HepG2 (cell line): ENCODE results near the gene PPIA. TPM values are rescaled to one million over a fixed set of nuclear protein-coding genes. Genes with fewer than 3 reads are reported as not detected.

Source experiments
- ATAC-seq: fragments of 200-7000 bp; cut with Tn5 transposase; 3 replicates; pipeline ENCODE4 v1.9.1; 2020; ENCODE audit warnings: mild to moderate bottlenecking, moderate library complexity
- BruUV-seq: library from RNA; stranded (reverse); fragments of 400-500 nt; replicated peaks from 2 replicates; lab custom pipeline; 2021; lab: Mats Ljungman, UMichigan
- CTCF ChIA-PET: fragments of 300-600 bp; formaldehyde crosslinking; extraction: SDS; loops from one replicate; lab custom pipeline; 2021; ENCODE audit warnings: low total read pairs, inconsistent platforms, low intra/inter-chr PET ratio; lab: Yijun Ruan, JAX
- POLR2A ChIA-PET: fragments of 350-600 bp; sonication (Branson Sonifier 250); formaldehyde crosslinking; loops from one replicate; lab custom pipeline; 2020; ENCODE audit warnings: antibody characterized with exemption, inconsistent platforms; lab: Yijun Ruan, JAX
- DNase-seq: peaks from one replicate; pipeline ENCODE4 v3.0.0-alpha.2; 2015; ENCODE audit warnings: low spot score
- FAIRE-seq: peaks from 3 replicates; lab custom pipeline; 2011; peaks lifted over from hg19 to GRCh38; lab: Jason Lieb, UNC
- H2AFZ ChIP-seq: one replicate; pipeline ENCODE4 v1.6.1; 2011; ENCODE audit warnings: low read length, inconsistent platforms
- H3K27ac ChIP-seq: fragments of 300-600 bp; 3 replicates; pipeline ENCODE4 v1.8.0; 2011; ENCODE audit warnings: mixed run types, mild to moderate bottlenecking, mixed read lengths, low read length, inconsistent platforms; ENCODE audit not compliant: insufficient read depth; ENCODE audit errors: extremely low read length
- H3K27me3 ChIP-seq, 2 experiments: fragments of 200-600 bp in 1 of 2; 2 replicates in 1 of 2; 3 replicates in 1 of 2; pipeline versions ENCODE4 v1.6.0 to v1.8.0; 2011; ENCODE audit warnings: low read length in 2 of 2, mild to moderate bottlenecking in 2 of 2, moderate library complexity in 2 of 2, inconsistent platforms in 1 of 2; ENCODE audit not compliant: insufficient read depth in 2 of 2, control insufficient read depth in 1 of 2
- H3K36me3 ChIP-seq, 2 experiments: fragments of 200-600 bp in 1 of 2; replicated peaks in 1 of 2; 2 replicates in 1 of 2; 3 replicates in 1 of 2; pipeline versions ENCODE4 v1.5.1 to v1.8.0; 2011; ENCODE audit warnings: low read length in 2 of 2, inconsistent platforms in 1 of 2; ENCODE audit not compliant: insufficient read depth in 2 of 2, control insufficient read depth in 1 of 2
- H3K4me1 ChIP-seq: 2 replicates; pipeline ENCODE4 v1.5.1; 2012; ENCODE audit warnings: low read length, inconsistent platforms; ENCODE audit not compliant: insufficient read depth
- H3K4me2 ChIP-seq: 2 replicates; pipeline ENCODE4 v1.6.0; 2011; ENCODE audit warnings: low read depth, low read length, inconsistent platforms
- H3K4me3 ChIP-seq, 3 experiments: fragments of 200-600 bp in 1 of 3; sonication (generic), shearing (Covaris generic) in 1 of 3; replicated peaks in 1 of 3; 2 replicates each; pipeline ENCODE4 v1.5.1; 2011 to 2016; ENCODE audit warnings: low read length in 3 of 3, inconsistent platforms in 2 of 3, low read depth in 2 of 3, mild to moderate bottlenecking in 2 of 3, control low read depth in 1 of 3, mixed read lengths in 1 of 3; ENCODE audit not compliant: insufficient read depth in 1 of 3
- H3K79me2 ChIP-seq: one replicate; pipeline ENCODE4 v1.6.1; 2011; ENCODE audit warnings: low read length, inconsistent platforms; ENCODE audit not compliant: insufficient read depth
- H3K9ac ChIP-seq: 2 replicates; pipeline ENCODE4 v1.6.0; 2011; ENCODE audit warnings: mild to moderate bottlenecking, low read depth, low read length, inconsistent platforms; ENCODE audit not compliant: insufficient read depth
- H3K9me3 ChIP-seq: 2 replicates; pipeline ENCODE4 v1.5.1; 2012; ENCODE audit warnings: mild to moderate bottlenecking, low read length
- H4K20me1 ChIP-seq: 2 replicates; pipeline ENCODE4 v1.6.0; 2011; ENCODE audit warnings: inconsistent platforms, mild to moderate bottlenecking, low read length, moderate library complexity; ENCODE audit not compliant: insufficient read depth
- ATF7 ChIP-seq, 2 experiments: fragments of 450-650 bp in 1 of 2; sonication (generic) in 1 of 2; formaldehyde crosslinking in 1 of 2; IDR thresholded peaks; 2 replicates each; pipeline versions ENCODE4 v1.4.0 to v1.6.1; 2016 to 2020; ENCODE audit warnings: antibody characterized with exemption in 1 of 2, mild to moderate bottlenecking in 1 of 2, missing genetic modification reagents in 1 of 2
- CBFB ChIP-seq: sonication (generic); formaldehyde crosslinking; IDR thresholded peaks from 2 replicates; pipeline ENCODE4 v1.4.0; 2020; ENCODE audit warnings: missing genetic modification reagents
- FOSL1 ChIP-seq: sonication (generic); formaldehyde crosslinking; IDR thresholded peaks from 2 replicates; pipeline ENCODE4 v1.9.0; 2021; ENCODE audit warnings: missing genetic modification reagents, borderline replicate concordance
- FOXJ3 ChIP-seq: sonication (generic); formaldehyde crosslinking; IDR thresholded peaks from 2 replicates; pipeline ENCODE4 v1.4.0; 2020; ENCODE audit warnings: missing genetic modification reagents, mild to moderate bottlenecking, borderline replicate concordance
- GATAD2A ChIP-seq: IDR thresholded peaks from 2 replicates; pipeline ENCODE4 v1.6.1; 2016
- HIVEP1 ChIP-seq: sonication (generic); formaldehyde crosslinking; IDR thresholded peaks from 2 replicates; pipeline ENCODE4 v1.4.0; 2020; ENCODE audit warnings: mild to moderate bottlenecking, missing genetic modification reagents
- HOXA9 ChIP-seq: sonication (generic); formaldehyde crosslinking; IDR thresholded peaks from 2 replicates; pipeline ENCODE4 v1.8.1; 2022; ENCODE audit warnings: missing genetic modification reagents, mild to moderate bottlenecking, moderate library complexity, borderline replicate concordance
- JUNB ChIP-seq: sonication (generic); formaldehyde crosslinking; IDR thresholded peaks from 2 replicates; pipeline ENCODE4 v1.8.0; 2022; ENCODE audit warnings: missing genetic modification reagents, mild to moderate bottlenecking, borderline replicate concordance
- KLF9 ChIP-seq: IDR thresholded peaks from 2 replicates; pipeline ENCODE4 v1.6.1; 2016; ENCODE audit warnings: low read depth
- NR1H2 ChIP-seq: sonication (generic); formaldehyde crosslinking; IDR thresholded peaks from 2 replicates; pipeline ENCODE4 v1.8.1; 2022; ENCODE audit warnings: low read depth, missing genetic modification reagents, borderline replicate concordance
- REL ChIP-seq: sonication (generic); formaldehyde crosslinking; conservative IDR thresholded peaks from 2 replicates; pipeline ENCODE4 v1.8.0; 2022; ENCODE audit warnings: mild to moderate bottlenecking, missing genetic modification reagents, moderate library complexity
- SNAI1 ChIP-seq: sonication (generic); formaldehyde crosslinking; IDR thresholded peaks from 2 replicates; pipeline ENCODE4 v1.5.0; 2020; ENCODE audit warnings: mild to moderate bottlenecking, missing genetic modification reagents, borderline replicate concordance
- SP140L ChIP-seq: sonication (generic); formaldehyde crosslinking; IDR thresholded peaks from 2 replicates; pipeline ENCODE4 v1.4.0; 2020; ENCODE audit warnings: missing genetic modification reagents, borderline replicate concordance
- SRSF9 ChIP-seq: fragments of 200-400 bp; formaldehyde crosslinking; IDR thresholded peaks from 2 replicates; pipeline ENCODE4 v1.6.1; 2018; ENCODE audit warnings: borderline replicate concordance, mild to moderate bottlenecking, low read depth, low read length; ENCODE audit not compliant: insufficient read depth, poor library complexity, severe bottlenecking
- STAT6 ChIP-seq: sonication (generic); formaldehyde crosslinking; IDR thresholded peaks from 2 replicates; pipeline ENCODE4 v1.4.0; 2020; ENCODE audit warnings: missing genetic modification reagents, mild to moderate bottlenecking, borderline replicate concordance
- THYN1 ChIP-seq: sonication (generic); formaldehyde crosslinking; IDR thresholded peaks from 2 replicates; pipeline ENCODE4 v1.8.1; 2023; ENCODE audit warnings: low read depth, mild to moderate bottlenecking, moderate library complexity, missing genetic modification reagents, borderline replicate concordance
- ZFP90 ChIP-seq: sonication (generic); formaldehyde crosslinking; IDR thresholded peaks from 2 replicates; pipeline ENCODE4 v1.8.0; 2022; ENCODE audit warnings: missing genetic modification reagents, mild to moderate bottlenecking, inconsistent platforms, borderline replicate concordance
- ZNF232 ChIP-seq: sonication (generic); formaldehyde crosslinking; IDR thresholded peaks from 2 replicates; pipeline ENCODE4 v1.4.0; 2020; ENCODE audit warnings: missing genetic modification reagents, borderline replicate concordance
- ZNF235 ChIP-seq: sonication (generic); formaldehyde crosslinking; IDR thresholded peaks from 2 replicates; pipeline ENCODE4 v1.8.1; 2023; ENCODE audit warnings: mild to moderate bottlenecking, missing genetic modification reagents, borderline replicate concordance
- ZNF3 ChIP-seq: IDR thresholded peaks from 2 replicates; pipeline ENCODE4 v1.7.0; 2017; ENCODE audit warnings: inconsistent platforms
- ZNF333 ChIP-seq: sonication (generic); formaldehyde crosslinking; IDR thresholded peaks from 2 replicates; pipeline ENCODE4 v1.4.0; 2020; ENCODE audit warnings: mild to moderate bottlenecking, missing genetic modification reagents, borderline replicate concordance
- ZNF484 ChIP-seq: sonication (generic); formaldehyde crosslinking; IDR thresholded peaks from 2 replicates; pipeline ENCODE4 v1.5.1; 2020; ENCODE audit warnings: mild to moderate bottlenecking, low read depth, missing genetic modification reagents, borderline replicate concordance
- WGBS: methylation state at CpG from one replicate; pipeline ENCODE4 v1.1.6; 2017; ENCODE audit warnings: low lambda C conversion rate; 5-methylcytosine and 5-hydroxymethylcytosine counted together
- in situ Hi-C: cut with HindIII; loops from 2 replicates; pipeline ENCODE4 v1.10.0; 2017; ENCODE audit warnings: low pct_unique_long_range_greater_than_20kb; ENCODE audit not compliant: extremely low pct_ligation_motif_present
- intact Hi-C: fragments of 100-400 bp; cut with micrococcal nuclease; formaldehyde crosslinking; loops from one replicate; pipeline ENCODE4 v1.10.0; 2022; ENCODE audit not compliant: unreplicated experiment
- polyA plus RNA-seq, 8 experiments: library from polyadenylated mRNA; depleted of rRNA in 3 of 8; stranded (reverse) in 7 of 8; unstranded in 1 of 8; fragments of >200 nt; fragmentation: Illumina TruSeq in 4 of 8; extraction: Trizol in 4 of 8; gene quantifications; 2 replicates each; pipeline versions ENCODE4 v1.2.1 to v1.2.3, GENCODE V29; 2011 to 2016; ENCODE audit warnings: low read depth in 4 of 8, missing spikeins in 1 of 8, mixed read lengths in 1 of 8; ENCODE audit not compliant: insufficient read depth in 1 of 8
- total RNA-seq, 5 experiments: library from RNA; depleted of rRNA; stranded (reverse); fragments of >200 nt; fragmentation: Illumina TruSeq; extraction: Trizol; gene quantifications; 2 replicates each; pipeline ENCODE4 v1.2.3, GENCODE V29; 2016; ENCODE audit warnings: low read depth in 1 of 5
- TF ChIP-seq, protein P1 (sequence below): IDR thresholded peaks from 2 replicates; pipeline ENCODE4 v1.6.1; 2012; ENCODE audit warnings: inconsistent platforms

Gene PPIA
- total and polyA plus RNA-seq, 2 of the 13 experiments (the other 11 are each of a cell fraction or from before 2014, with no cell fraction given): 2,268 to 3,010 TPM

DNA sequence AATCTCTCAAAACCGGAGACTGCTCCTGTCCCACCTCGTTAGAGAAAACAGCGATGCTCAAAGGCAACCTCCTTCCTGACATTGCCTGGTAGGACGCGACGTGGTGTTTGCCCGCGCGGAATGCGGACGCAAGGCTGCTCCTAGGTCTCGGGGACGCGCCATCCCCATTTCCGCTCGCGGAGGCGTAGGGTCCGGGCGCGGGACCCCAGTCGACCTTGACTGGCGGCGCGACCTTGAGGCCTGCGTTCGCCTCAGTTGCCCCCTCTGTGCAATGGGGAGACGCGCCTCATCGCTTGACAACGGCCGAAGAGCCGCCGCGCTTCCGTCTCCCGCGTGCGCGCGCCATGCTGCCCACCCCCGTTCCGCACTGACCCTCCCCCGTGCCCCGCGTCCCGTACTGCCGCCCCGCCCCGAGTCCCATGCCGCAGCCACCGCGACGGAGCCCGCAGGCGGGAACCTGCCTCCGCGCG is 412 bp upstream of the PPIA start:
- intact Hi-C loops: loop anchor here (2.0 to 10.0 kb wide), 3 partner anchors 53 to 1769 kb away; partner anchors contain the start of gene H2AZ2
- no TSS peak for BruUV-seq
- peak overlapping the region; percentile 70 for H2AFZ ChIP-seq
- H3K4me1 ChIP-seq: peaks cover 48% of the 10 kb centered on the region
- H3K9me3 ChIP-seq: no peaks in the 10 kb centered on the region
- peak overlapping the region; percentile 60 to 77 (median 69) for H3K4me3 ChIP-seq
- peak overlapping the region; percentile 82 for H3K27ac ChIP-seq
- peak; percentile 56 for ATAC-seq
- peaks cover 34% of the 10 kb centered on the region for H3K79me2 ChIP-seq
- FAIRE-seq: no peak
- DNase-seq: peak; percentile 53
- H3K27me3 ChIP-seq: no peaks in the 10 kb centered on the region; a peak in 1 of 5 replicates
- ChIA-PET CTCF (no interaction called here), POLR2A (interaction anchor here (1.3 kb wide), 1 partner anchor 52 kb away, joined by 3 read pairs; the partner anchor contains the start of gene H2AZ2)
- H4K20me1 ChIP-seq: peaks cover 37% of the 10 kb centered on the region
- WGBS: 2% methylated on average over 7 of the region's 59 CpGs
- peak overlapping the region; percentile 82 for H3K9ac ChIP-seq
- H3K4me2 ChIP-seq: peak overlapping the region; percentile 87
- peaks cover 6 to 27% of the 10 kb centered on the region in 2 experiments for H3K36me3 ChIP-seq
- in situ Hi-C loops: no loop called here
- no peak for TF ChIP-seq SRSF9
- no peak for TF ChIP-seq FOSL1 (CRISPR knock-in tag)
- TF ChIP-seq ZNF235 (CRISPR knock-in tag): no peak
- TF ChIP-seq ATF7 (IDR thresholded peaks at IDR 0.05): no peak
- TF ChIP-seq ATF7 (CRISPR knock-in tag; IDR thresholded peaks at IDR 0.05): 0 out of 2 replicates have a peak, but pooled peaks have one; percentile 6
- TF ChIP-seq REL (CRISPR knock-in tag): no peak
- no peak for TF ChIP-seq JUNB (CRISPR knock-in tag)
- no peak for TF ChIP-seq HIVEP1 (CRISPR knock-in tag)
- no peak for TF ChIP-seq FOXJ3 (CRISPR knock-in tag)
- TF ChIP-seq NR1H2 (CRISPR knock-in tag): no peak
- TF ChIP-seq HOXA9 (CRISPR knock-in tag): peak; percentile 92; the same call in 1 of the 2 replicates
- no peak; the same call in 1 of the 2 replicates for TF ChIP-seq ZNF333 (CRISPR knock-in tag)
- no peak for TF ChIP-seq THYN1 (CRISPR knock-in tag)
- no peak for TF ChIP-seq STAT6
- TF ChIP-seq, protein P1, sequence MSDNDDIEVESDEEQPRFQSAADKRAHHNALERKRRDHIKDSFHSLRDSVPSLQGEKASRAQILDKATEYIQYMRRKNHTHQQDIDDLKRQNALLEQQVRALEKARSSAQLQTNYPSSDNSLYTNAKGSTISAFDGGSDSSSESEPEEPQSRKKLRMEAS: peak; percentile 92
- 0 out of 2 replicates have a peak, but pooled peaks have one; percentile 43 for TF ChIP-seq ZNF3 (CRISPR knock-in tag)
- TF ChIP-seq SNAI1 (CRISPR knock-in tag): no peak
- 0 out of 2 replicates have a peak, but pooled peaks have one; percentile 12 for TF ChIP-seq GATAD2A
- TF ChIP-seq SP140L (CRISPR knock-in tag): no peak
- TF ChIP-seq ZNF484 (CRISPR knock-in tag): no peak; the same call in 1 of the 2 replicates
- TF ChIP-seq CBFB (CRISPR knock-in tag): no peak
- TF ChIP-seq ZNF232 (CRISPR knock-in tag): no peak
- no peak for TF ChIP-seq ZFP90
- TF ChIP-seq KLF9 (CRISPR knock-in tag): no peak
